Muscle of leg (tissue), 11 donors: ENCODE data around the gene NAA10. TPM values are rescaled to one million over a fixed set of nuclear protein-coding genes. Genes with fewer than 3 reads are reported as not detected.

ENCODE experiments used
- DNase-seq: peaks from one replicate; pipeline ENCODE4 v3.0.0; 2013
- H3K27ac ChIP-seq: one replicate; pipeline ENCODE4 v1.5.1; 2013; ENCODE audit warnings: mild to moderate bottlenecking, low read length, control low read depth
- H3K27me3 ChIP-seq: one replicate; pipeline ENCODE4 v1.6.1; 2013; ENCODE audit warnings: low read length; ENCODE audit not compliant: control insufficient read depth, insufficient read depth
- H3K36me3 ChIP-seq: one replicate; pipeline ENCODE4 v1.6.1; 2013; ENCODE audit warnings: low read length; ENCODE audit not compliant: control insufficient read depth, insufficient read depth
- H3K4me1 ChIP-seq: one replicate; pipeline ENCODE4 v1.6.1; 2013; ENCODE audit warnings: low read length; ENCODE audit not compliant: control insufficient read depth, insufficient read depth
- H3K4me3 ChIP-seq: one replicate; pipeline ENCODE4 v1.5.1; 2013; ENCODE audit warnings: low read length, control low read depth
- H3K9me3 ChIP-seq: replicated peaks from 2 replicates; pipeline ENCODE4 v1.6.1; 2013; ENCODE audit warnings: low read depth, low read length; ENCODE audit not compliant: control insufficient read depth
- WGBS: methylation state at CpG from one replicate; pipeline ENCODE4 v1.1.5; 2013; ENCODE audit warnings: missing lambda C conversion rate; ENCODE audit not compliant: insufficient coverage; 5-methylcytosine and 5-hydroxymethylcytosine counted together
- polyA plus RNA-seq, 8 donors: library from polyadenylated mRNA; unstranded; fragments of 120-200 nt; gene quantifications; one replicate each; pipeline versions ENCODE4 v1.2.1 to v1.2.3, GENCODE V29; 2013; ENCODE audit warnings: inconsistent platforms in 1 of 8, low replicate concordance in 1 of 8; ENCODE audit not compliant: insufficient read length in 8 of 8, insufficient read depth in 1 of 8
- total RNA-seq: library from RNA; stranded (reverse); fragments of 120-200 nt; gene quantifications from one replicate; pipeline ENCODE4 v1.2.4, GENCODE V29; 2013

Gene NAA10
- total and polyA plus RNA-seq, 9 donors = 42.8 to 77.5 (median 63.3) TPM

GRCh38 chrX:153973127-153974002, 38.5 kb upstream of the NAA10 start:
- Histone ChIP-seq H3K27me3 (peaks cover 16% of the 10 kb centered on the region), H3K4me1 (peaks cover 32% of the 10 kb centered on the region), H3K36me3 (peaks cover 2% of the 10 kb centered on the region), H3K9me3 (no peaks in the 10 kb centered on the region), H3K4me3 (peak overlapping the region; percentile 58), H3K27ac (peak overlapping the region; percentile 92)
- 74% methylated on average over 3 of the region's 20 CpGs for WGBS
- peak; percentile 31 for DNase-seq

- Histone ChIP-seq H3K9me3 (no peaks in the 10 kb centered on the region), H3K36me3 (peaks cover 7% of the 10 kb centered on the region), H3K27ac (peak within 1 kb of the TSS; percentile 100), H3K4me3 (peak within 1 kb of the TSS; percentile 96), H3K4me1 (peaks cover 40% of the 10 kb centered on the region), H3K27me3 (peaks cover 18% of the 10 kb centered on the region)
- WGBS = 10% methylated on average over 81 of the region's 103 CpGs
- DNase-seq = peak; percentile 95
Observed at GRCh38 chrX:153972368-153973126, 37.7 kb upstream of the NAA10 start, which contains the start of gene TMEM187. TSS of gene TMEM187 (plus strand) at chrX:153972754. CDS start at chrX:153982063, 9,309 bp downstream.

- Histone ChIP-seq H3K27ac (peak within 1 kb of the TSS; percentile 100), H3K4me3 (peak within 1 kb of the TSS; percentile 96), H3K4me1 (peaks cover 48% of the 10 kb centered on the region), H3K36me3 (peaks cover 11% of the 10 kb centered on the region), H3K9me3 (no peaks in the 10 kb centered on the region), H3K27me3 (peaks cover 23% of the 10 kb centered on the region)
- 13% methylated on average over 96 of the region's 96 CpGs for WGBS
- peak; percentile 98 for DNase-seq
Observed at GRCh38 chrX:153971450-153972367, 36.9 kb upstream of the NAA10 start, which contains the start of gene HCFC1. TSS of gene HCFC1 (minus strand) at chrX:153971818. CDS start at chrX:153970840, 978 bp downstream.

GRCh38 chrX:153971124-153971449, 36.2 kb upstream of the NAA10 start:
- Histone ChIP-seq H3K27me3 (peaks cover 24% of the 10 kb centered on the region), H3K9me3 (no peaks in the 10 kb centered on the region), H3K4me3 (peak overlapping the region; percentile 96), H3K36me3 (peaks cover 11% of the 10 kb centered on the region), H3K27ac (peak overlapping the region; percentile 100), H3K4me1 (peaks cover 55% of the 10 kb centered on the region)
- DNase-seq = peak; percentile 96
- 18% methylated on average over 32 of the region's 34 CpGs for WGBS

- no peaks in the 10 kb centered on the region for H3K9me3 ChIP-seq
- H3K4me3 ChIP-seq = peak overlapping the region; percentile 96
- peak overlapping the region; percentile 100 for H3K27ac ChIP-seq
- H3K4me1 ChIP-seq = peaks cover 60% of the 10 kb centered on the region
- H3K27me3 ChIP-seq = peaks cover 26% of the 10 kb centered on the region
- H3K36me3 ChIP-seq = peaks cover 11% of the 10 kb centered on the region
- 16% methylated on average over 37 of the region's 49 CpGs for WGBS
- DNase-seq = peak; percentile 91
Observed at GRCh38 chrX:153970357-153971123, 35.7 kb upstream of the NAA10 start.

GRCh38 chrX:153969904-153970356, 35.1 kb upstream of the NAA10 start:
- Histone ChIP-seq H3K4me3 (peak overlapping the region; percentile 96), H3K9me3 (no peaks in the 10 kb centered on the region), H3K4me1 (peaks cover 63% of the 10 kb centered on the region), H3K27ac (peak overlapping the region; percentile 84), H3K36me3 (peaks cover 13% of the 10 kb centered on the region), H3K27me3 (peaks cover 30% of the 10 kb centered on the region)
- DNase-seq = peak; percentile 77
- WGBS = 20% methylated on average over 1 of the region's 26 CpGs

- peak overlapping the region; percentile 84 for H3K27ac ChIP-seq
- DNase-seq = peak; percentile 33
- H3K27me3 ChIP-seq = peaks cover 29% of the 10 kb centered on the region
- peaks cover 18% of the 10 kb centered on the region for H3K36me3 ChIP-seq
- H3K4me3 ChIP-seq = peak overlapping the region; percentile 96
- no peaks in the 10 kb centered on the region for H3K9me3 ChIP-seq
- WGBS = 41% methylated on average over 19 of the region's 25 CpGs
- peaks cover 59% of the 10 kb centered on the region for H3K4me1 ChIP-seq
Observed at GRCh38 chrX:153969125-153969903, 34.5 kb upstream of the NAA10 start.

GRCh38 chrX:153968754-153969124, 33.9 kb upstream of the NAA10 start:
- H3K4me1 ChIP-seq = peaks cover 53% of the 10 kb centered on the region
- peak; percentile 63 for DNase-seq
- H3K9me3 ChIP-seq = no peaks in the 10 kb centered on the region
- H3K27ac ChIP-seq = peak overlapping the region; percentile 84
- WGBS = 53% methylated on average over 7 of the region's 12 CpGs
- peaks cover 27% of the 10 kb centered on the region for H3K27me3 ChIP-seq
- H3K36me3 ChIP-seq = peaks cover 24% of the 10 kb centered on the region
- H3K4me3 ChIP-seq = peak overlapping the region; percentile 96
